GM12891 (cell line): ENCODE measurements around the gene E2F6.

Experiments
- PAX5 ChIP-seq: IDR thresholded peaks from 2 replicates; pipeline ENCODE4 v1.6.1; 2011; ENCODE audit warnings: low read length, moderate library complexity, mild to moderate bottlenecking; ENCODE audit not compliant: insufficient read depth, severe bottlenecking
- POLR2A ChIP-seq: IDR thresholded peaks from 2 replicates; pipeline ENCODE4 v1.6.1; 2011; ENCODE audit warnings: low read depth, low read length, control low read depth
- POLR2AphosphoS5 ChIP-seq: IDR thresholded peaks from 2 replicates; pipeline ENCODE4 v1.6.1; 2011; ENCODE audit warnings: low read depth, low read length, control low read depth
- POU2F2 ChIP-seq: IDR thresholded peaks from 2 replicates; pipeline ENCODE4 v1.6.1; 2011; ENCODE audit warnings: low read depth, mild to moderate bottlenecking, control low read depth, low read length, moderate library complexity
- TAF1 ChIP-seq: IDR thresholded peaks from 2 replicates; pipeline ENCODE4 v1.6.1; 2011; ENCODE audit warnings: low read depth, low read length, control low read depth

GRCh38 chr2:11406958-11407381 lies 59.0 kb downstream of the E2F6 start:
- TF ChIP-seq POLR2AphosphoS5, result no peak
- no peak for TF ChIP-seq POLR2A
- TF ChIP-seq TAF1, result no peak
- no peak for TF ChIP-seq POU2F2
- no peak for TF ChIP-seq PAX5
